SU-DHL-6 (cell line): ENCODE measurements around the gene USP6NL.

Experiments used
- H2AFZ ChIP-seq: fragments of 200-600 bp; sonication (generic); 2 replicates; pipeline ENCODE4 v1.6.1; 2014; ENCODE audit warnings: low read depth, mild to moderate bottlenecking, moderate library complexity, mixed read lengths, antibody characterized with exemption, low read length; ENCODE audit not compliant: severe bottlenecking
- H3F3A ChIP-seq: fragments of 200-600 bp; shearing (Covaris generic); 2 replicates; pipeline ENCODE4 v1.6.0; 2016; ENCODE audit warnings: antibody characterized with exemption, mild to moderate bottlenecking; ENCODE audit not compliant: insufficient read depth
- H3K27ac ChIP-seq: fragments of 200-600 bp; sonication (generic); 2 replicates; pipeline ENCODE4 v1.5.1; 2016; ENCODE audit warnings: low read depth, mild to moderate bottlenecking, low read length, moderate library complexity, mixed read lengths
- H3K27me3 ChIP-seq: fragments of 200-600 bp; sonication (generic), shearing (Covaris generic); 2 replicates; pipeline ENCODE4 v1.6.0; 2014; ENCODE audit warnings: mild to moderate bottlenecking, low read length
- H3K36me3 ChIP-seq: fragments of 200-600 bp; sonication (generic); 2 replicates; pipeline ENCODE4 v1.6.1; 2014; ENCODE audit warnings: mild to moderate bottlenecking, low read length, mixed read lengths
- H3K4me2 ChIP-seq: fragments of 300-600, 200-600 bp; shearing (Covaris generic), sonication (generic); 2 replicates; pipeline ENCODE4 v1.6.0; 2014; ENCODE audit warnings: low read length, low read depth, mild to moderate bottlenecking; ENCODE audit not compliant: poor library complexity, severe bottlenecking
- H3K4me3 ChIP-seq: fragments of 200-600 bp; sonication (generic); 2 replicates; pipeline ENCODE4 v1.5.1; 2014; ENCODE audit warnings: antibody characterized with exemption, low read length, mild to moderate bottlenecking, mixed read lengths; ENCODE audit not compliant: insufficient read depth, poor library complexity, severe bottlenecking
- H3K79me2 ChIP-seq: fragments of 200-600 bp; sonication (generic); 2 replicates; pipeline ENCODE4 v1.6.1; 2014; ENCODE audit warnings: mild to moderate bottlenecking, low read length, moderate library complexity; ENCODE audit not compliant: insufficient read depth
- H3K9ac ChIP-seq: fragments of 200-600 bp; sonication (generic); 2 replicates; pipeline ENCODE4 v1.7.0; 2014; ENCODE audit warnings: mild to moderate bottlenecking, low read length
- H3K9me2 ChIP-seq: fragments of 200-600 bp; sonication (generic); replicated peaks from 2 replicates; pipeline ENCODE4 v1.6.1; 2014; ENCODE audit warnings: low read length; ENCODE audit not compliant: insufficient read depth
- H3K9me3 ChIP-seq: fragments of 200-600 bp; sonication (generic); 2 replicates; pipeline ENCODE4 v1.6.1; 2014; ENCODE audit warnings: low read length, mixed read lengths; ENCODE audit not compliant: insufficient read depth
- H4K20me1 ChIP-seq: fragments of 200-600 bp; sonication (generic); 2 replicates; pipeline ENCODE4 v1.6.1; 2014; ENCODE audit warnings: low read depth, mild to moderate bottlenecking, antibody characterized with exemption, low read length, moderate library complexity, mixed read lengths
- CTCF ChIP-seq: fragments of 200-600 bp; sonication (generic); IDR thresholded peaks from one replicate; pipeline ENCODE4 v1.5.1; 2017; ENCODE audit warnings: antibody characterized with exemption, mild to moderate bottlenecking, low read length, moderate library complexity; ENCODE audit not compliant: insufficient read depth, poor library complexity, severe bottlenecking
- EZH2phosphoT487 ChIP-seq: fragments of 200-600 bp; sonication (generic), shearing (Covaris generic); conservative IDR thresholded peaks from 2 replicates; pipeline ENCODE4 v1.6.1; 2018; ENCODE audit warnings: mild to moderate bottlenecking, antibody characterized with exemption, low read length, moderate library complexity, mixed read lengths

USP6NL gene

GRCh38 chr10:11594589-11595394 is 16.7 kb downstream of the USP6NL start:
- no peak for TF ChIP-seq EZH2phosphoT487
- no peak for TF ChIP-seq CTCF
- Histone ChIP-seq H3K9me3 (no peaks in the 10 kb centered on the region), H3K9ac (no peak overlapping the region), H3F3A (peaks cover 28% of the 10 kb centered on the region), H3K4me2 (no peak overlapping the region), H4K20me1 (peaks cover 23% of the 10 kb centered on the region), H3K27ac (peak overlapping the region; percentile 49), H3K9me2 (no peaks in the 10 kb centered on the region), H2AFZ (no peak overlapping the region), H3K36me3 (peaks cover 43% of the 10 kb centered on the region; the same call in 1 of the 2 replicates), H3K79me2 (peaks cover 100% of the 10 kb centered on the region), H3K4me3 (no peak overlapping the region), H3K27me3 (no peaks in the 10 kb centered on the region)

- TF ChIP-seq CTCF: no peak
- no peak for TF ChIP-seq EZH2phosphoT487
- no peaks in the 10 kb centered on the region for H3K9me2 ChIP-seq
- H3K9ac ChIP-seq: no peak overlapping the region
- no peak overlapping the region; the same call in 1 of the 2 replicates for H3K27ac ChIP-seq
- H3K4me3 ChIP-seq: no peak overlapping the region
- H2AFZ ChIP-seq: no peak overlapping the region
- H3K9me3 ChIP-seq: no peaks in the 10 kb centered on the region
- H3K36me3 ChIP-seq: peaks cover 46% of the 10 kb centered on the region; the same call in 1 of the 2 replicates
- peaks cover 26% of the 10 kb centered on the region for H3F3A ChIP-seq
- peaks cover 22% of the 10 kb centered on the region; the same call in 1 of the 2 replicates for H4K20me1 ChIP-seq
- no peaks in the 10 kb centered on the region for H3K27me3 ChIP-seq
- H3K4me2 ChIP-seq: no peak overlapping the region
- peaks cover 100% of the 10 kb centered on the region for H3K79me2 ChIP-seq
Observed at GRCh38 chr10:11593612-11594011, 17.8 kb downstream of the USP6NL start.

DNA sequence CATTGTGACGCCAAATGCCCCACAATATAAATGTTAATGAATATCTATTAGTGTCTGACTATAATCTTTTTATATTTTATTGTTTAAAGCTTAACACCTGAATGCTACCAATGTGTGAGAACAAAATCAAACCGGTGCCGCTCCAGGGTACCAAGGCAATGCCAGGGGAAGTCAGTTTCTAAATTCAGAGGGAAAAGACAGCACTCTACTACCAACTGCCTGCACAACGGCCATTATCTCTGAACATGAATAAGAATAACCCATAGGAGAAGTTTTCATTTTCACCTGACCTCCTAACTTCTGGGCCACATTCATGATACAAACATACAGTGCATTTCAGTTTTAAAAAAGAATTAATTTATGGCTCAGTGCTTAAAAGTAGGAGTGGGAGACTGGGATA is 21.7 kb downstream of the USP6NL start:
- Histone ChIP-seq H3K27ac (peak overlapping the region; percentile 26; the same call in 1 of the 2 replicates), H3K27me3 (no peaks in the 10 kb centered on the region), H3K4me3 (no peak overlapping the region), H3K4me2 (peak overlapping the region; percentile 9), H4K20me1 (peaks cover 21% of the 10 kb centered on the region; the same call in 1 of the 2 replicates), H3K9ac (no peak overlapping the region), H3K36me3 (peaks cover 47% of the 10 kb centered on the region), H3F3A (peaks cover 18% of the 10 kb centered on the region), H2AFZ (no peak overlapping the region), H3K79me2 (peaks cover 100% of the 10 kb centered on the region), H3K9me2 (no peaks in the 10 kb centered on the region), H3K9me3 (no peaks in the 10 kb centered on the region)
- TF ChIP-seq CTCF (no peak), EZH2phosphoT487 (no peak)
